MM.1S (cell line): ENCODE data around the gene SOWAHB.

ENCODE experiments used
- CTCF ChIP-seq: fragments of 300-600 bp; sonication (generic); IDR thresholded peaks from 2 replicates; pipeline ENCODE4 v1.5.1; 2016; ENCODE audit warnings: antibody characterized with exemption, low read length, mixed read lengths
- EZH2 ChIP-seq: fragments of 300-600 bp; sonication (generic); optimal IDR thresholded peaks from 2 replicates; pipeline ENCODE3; 2017; ENCODE audit warnings: low read depth, mild to moderate bottlenecking, antibody characterized with exemption, low read length, mixed read lengths
- EZH2phosphoT487 ChIP-seq: fragments of 300-600 bp; sonication (generic); IDR thresholded peaks from 2 replicates; pipeline ENCODE4 v1.6.1; 2018; ENCODE audit warnings: antibody characterized with exemption, low read length

GRCh38 chr4:76882630-76883029, 15.3 kb downstream of the SOWAHB start:
- TF ChIP-seq CTCF: no peak
- no peak for TF ChIP-seq EZH2
- TF ChIP-seq EZH2phosphoT487: no peak
